Measurements from ENCODE around the gene CDK1. TPM values are rescaled to one million over a fixed set of nuclear protein-coding genes. Genes with fewer than 3 reads are reported as not detected.

CDK1 gene
- total and polyA plus RNA-seq, 2 of the 8 experiments (the other 6 are each of a cell fraction or from before 2014, with no cell fraction given): 29.4 to 111 TPM

GRCh38 chr10:60733826-60734225 is 44.5 kb upstream of the CDK1 start:
- no peak overlapping the region for H2BK20ac ChIP-seq (ENCODE audit: low read length)
- no peak overlapping the region for H2BK15ac ChIP-seq (ENCODE audit: low read length)
- WGBS, 2 experiments (ENCODE audit: extremely low coverage in 1 of 2, insufficient coverage in 1 of 2, insufficient read length in 1 of 2, insufficient replicate concordance in 2 of 2, low coverage in 1 of 2, low lambda C conversion rate in 2 of 2, missing lambda C conversion rate in 1 of 2): 39% methylated on average over 11 of the region's 11 CpGs; no CpG with 5 or more reads in 1 of the 2 experiments
- no peak overlapping the region for H3K27ac ChIP-seq (ENCODE audit: low read depth, low read length)
- H2BK12ac ChIP-seq (ENCODE audit: low read depth, low read length): no peak overlapping the region
- H3K9me3 ChIP-seq (ENCODE audit: insufficient read depth in 2 of 2, low read depth in 1 of 2, low read length in 1 of 2): no peaks in the 10 kb centered on the region
- no peak overlapping the region for H4K5ac ChIP-seq (ENCODE audit: insufficient read length, low read depth, low read length)
- no peaks in the 10 kb centered on the region for H4K20me1 ChIP-seq (replicated peaks in 1 of 2; ENCODE audit: control insufficient read depth in 1 of 2, insufficient read depth in 2 of 2, low read length in 2 of 2)
- ChIA-PET POLR2A (ENCODE audit: partially characterized antibody) (interaction anchor here (1.0 to 1.4 kb wide), 5 partner anchors 11 to 37 kb away, joined by 3 to 6 read pairs (median 4); no protein-coding TSS in a partner anchor), CTCF (ENCODE audit: partially characterized antibody) (interaction anchor here (0.9 to 1.1 kb wide), 3 partner anchors 10 to 44 kb away, joined by 3 to 7 read pairs (median 3); no protein-coding TSS in a partner anchor)
- peak overlapping the region; percentile 89 to 98 for H3K4me2 ChIP-seq (ENCODE audit: insufficient read depth in 1 of 2, low read depth in 2 of 2, low read length in 2 of 2)
- no peak overlapping the region for H4K8ac ChIP-seq (ENCODE audit: extremely low read depth, insufficient read depth, low read length)
- peaks cover 9% of the 10 kb centered on the region for H3K23me2 ChIP-seq (ENCODE audit: low read depth, low read length)
- TF ChIP-seq CEBPB (IDR thresholded peaks at IDR 0.05; ENCODE audit: low read depth, low read length): no peak
- TF ChIP-seq, protein P1, sequence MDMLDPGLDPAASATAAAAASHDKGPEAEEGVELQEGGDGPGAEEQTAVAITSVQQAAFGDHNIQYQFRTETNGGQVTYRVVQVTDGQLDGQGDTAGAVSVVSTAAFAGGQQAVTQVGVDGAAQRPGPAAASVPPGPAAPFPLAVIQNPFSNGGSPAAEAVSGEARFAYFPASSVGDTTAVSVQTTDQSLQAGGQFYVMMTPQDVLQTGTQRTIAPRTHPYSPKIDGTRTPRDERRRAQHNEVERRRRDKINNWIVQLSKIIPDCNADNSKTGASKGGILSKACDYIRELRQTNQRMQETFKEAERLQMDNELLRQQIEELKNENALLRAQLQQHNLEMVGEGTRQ (IDR thresholded peaks at IDR 0.05; ENCODE audit: low read length): no peak
- no peak overlapping the region for H2BK5ac ChIP-seq (ENCODE audit: low read depth, low read length)
- H4K91ac ChIP-seq (replicated peaks; ENCODE audit: insufficient read length, low read length): no peak overlapping the region
- H3K4me1 ChIP-seq (replicated peaks in 1 of 4; ENCODE audit: control insufficient read depth in 3 of 4, insufficient read depth in 4 of 4, low read length in 3 of 4): peaks cover 2 to 19% (median 13%) of the 10 kb centered on the region in 4 experiments; a peak in 6 of 7 replicates
- no peak overlapping the region for H2AK5ac ChIP-seq (ENCODE audit: low read depth, low read length)
- no peak overlapping the region for H3K56ac ChIP-seq (replicated peaks; ENCODE audit: insufficient read length, low read depth, low read length)
- peaks cover 0 to 33% of the 10 kb centered on the region in 2 experiments; a peak in 2 of 4 replicates for H3K79me2 ChIP-seq (ENCODE audit: control insufficient read depth in 1 of 2, insufficient read depth in 2 of 2, low read length in 2 of 2)
- H3K79me1 ChIP-seq (ENCODE audit: low read depth, low read length): no peaks in the 10 kb centered on the region
- peak overlapping the region; percentile 50 to 93 (median 67); a peak in 6 of 8 replicates for H3K4me3 ChIP-seq (ENCODE audit: extremely low read depth in 1 of 4, insufficient read depth in 2 of 4, low read depth in 3 of 4, low read length in 4 of 4)
- no peaks in the 10 kb centered on the region for H3K27me3 ChIP-seq (replicated peaks in 1 of 4; ENCODE audit: control insufficient read depth in 3 of 4, extremely low read depth in 1 of 4, insufficient read depth in 3 of 4, low read length in 3 of 4)
- H3K14ac ChIP-seq (ENCODE audit: insufficient read length): no peak overlapping the region
- FAIRE-seq: no peak
- no peaks in the 10 kb centered on the region for H3K36me3 ChIP-seq (ENCODE audit: control insufficient read depth in 2 of 4, insufficient read depth in 4 of 4, low read length in 3 of 4)
- H3K9ac ChIP-seq (replicated peaks in 1 of 4; ENCODE audit: extremely low read depth in 1 of 4, low read depth in 3 of 4, low read length in 3 of 4): no peak overlapping the region
- H3K4ac ChIP-seq (replicated peaks; ENCODE audit: insufficient read length, low read depth, low read length): no peak overlapping the region
- H3K18ac ChIP-seq (ENCODE audit: extremely low read depth, low read length): no peak overlapping the region
- H2AFZ ChIP-seq (ENCODE audit: low read length): no peak overlapping the region
- peak in 1 of 2 experiments; percentile 49 for DNase-seq (ENCODE audit: low read depth in 1 of 2, low spot score in 2 of 2)
- no peak overlapping the region for H2BK120ac ChIP-seq (replicated peaks; ENCODE audit: low read depth, low read length)
- no peak overlapping the region for H3K23ac ChIP-seq (ENCODE audit: insufficient read length)

Measured in H1 (cell line).